Stimulated activated CD8-positive, alpha-beta memory T cell treated with anti-CD3 and anti-CD28 coated beads, Interleukin-7, amount 100 ng/mL, for 24 hours (primary cell): Measurements from ENCODE around the gene MRNIP.

Experiments used
- DNase-seq: peaks from one replicate; pipeline ENCODE4 v3.0.0-alpha.2; 2020; ENCODE audit warnings: low read depth

The MRNIP gene

GRCh38 chr5:179887802-179888201 lies 29.2 kb upstream of the MRNIP start:
- no peak for DNase-seq

GRCh38 chr5:179887095-179887494 lies 28.5 kb upstream of the MRNIP start:
- no peak for DNase-seq

GRCh38 chr5:179886190-179886911 lies 27.7 kb upstream of the MRNIP start:
- no peak for DNase-seq

- DNase-seq = no peak
Observed at GRCh38 chr5:179885491-179886090, 27.0 kb upstream of the MRNIP start.

- DNase-seq = no peak
Observed at GRCh38 chr5:179883163-179883562, 24.5 kb upstream of the MRNIP start.

- no peak for DNase-seq
Observed at GRCh38 chr5:179882338-179882737, 23.7 kb upstream of the MRNIP start.

GRCh38 chr5:179880848-179881590 lies 22.4 kb upstream of the MRNIP start:
- DNase-seq = no peak

GRCh38 chr5:179880066-179880650 lies 21.5 kb upstream of the MRNIP start:
- DNase-seq = no peak

- DNase-seq = no peak
Observed at GRCh38 chr5:179879690-179880010, 21.0 kb upstream of the MRNIP start.

GRCh38 chr5:179879003-179879689 lies 20.5 kb upstream of the MRNIP start:
- no peak for DNase-seq

- no peak for DNase-seq
Observed at GRCh38 chr5:179878222-179879002, 19.8 kb upstream of the MRNIP start.

GRCh38 chr5:179876610-179876952 lies 18.0 kb upstream of the MRNIP start:
- no peak for DNase-seq

GRCh38 chr5:179875741-179876609 lies 17.4 kb upstream of the MRNIP start:
- no peak for DNase-seq

- DNase-seq = no peak
Observed at GRCh38 chr5:179874536-179875292, 16.1 kb upstream of the MRNIP start.

GRCh38 chr5:179874136-179874535 lies 15.5 kb upstream of the MRNIP start:
- no peak for DNase-seq

GRCh38 chr5:179873588-179874110 lies 15.0 kb upstream of the MRNIP start:
- no peak for DNase-seq

- DNase-seq = no peak
Observed at GRCh38 chr5:179872828-179873575, 14.4 kb upstream of the MRNIP start.

GRCh38 chr5:179872055-179872827 lies 13.6 kb upstream of the MRNIP start:
- DNase-seq = no peak
